GM12878 (cell line): ENCODE results near the gene NOP10. TPM values are rescaled to one million over a fixed set of nuclear protein-coding genes. Genes with fewer than 3 reads are reported as not detected.
"Not testable (repeated sequence)": the region's sequence is repeated elsewhere in the genome, so short reads cannot be mapped to it uniquely, and the experiment has no call there.

Experiments used
- ATAC-seq: fragments of 200-7000 bp; cut with Tn5 transposase; 3 replicates; pipeline ENCODE4 v1.9.1; 2020; ENCODE audit warnings: mild to moderate bottlenecking, moderate library complexity
- BruUV-seq: library from RNA; stranded (reverse); fragments of 400-500 nt; replicated peaks from 2 replicates; lab custom pipeline; 2021; lab: Mats Ljungman, UMichigan
- CTCF ChIA-PET: fragments of 300-600 bp; sonication (Branson Sonifier 250); formaldehyde crosslinking; extraction: SDS; loops from one replicate; lab custom pipeline; 2021; ENCODE audit warnings: inconsistent platforms; lab: Yijun Ruan, JAX
- POLR2A ChIA-PET: fragments of 350-600 bp; formaldehyde crosslinking; extraction: SDS; loops from one replicate; lab custom pipeline; 2021; ENCODE audit warnings: inconsistent platforms; lab: Charles Lee
- RAD21 ChIA-PET: fragments of 300-600 bp; sonication (Branson Sonifier 250); formaldehyde crosslinking; loops from one replicate; lab custom pipeline; 2023; ENCODE audit warnings: antibody characterized with exemption; ENCODE audit not compliant: unreplicated experiment; lab: Charles Lee
- SMC1A ChIA-PET: fragments of 300-600 bp; sonication (Branson Sonifier 250); formaldehyde crosslinking; loops from one replicate; lab custom pipeline; 2023; ENCODE audit not compliant: unreplicated experiment, uncharacterized antibody; lab: Charles Lee
- DNase-seq: peaks from one replicate; pipeline ENCODE4 v3.0.0-alpha.2; 2011; ENCODE audit warnings: low read depth, low spot score
- FAIRE-seq: peaks from 3 replicates; lab custom pipeline; 2011; peaks lifted over from hg19 to GRCh38; lab: Jason Lieb, UNC
- H2AFZ ChIP-seq: 2 replicates; pipeline ENCODE4 v1.6.0; 2011; ENCODE audit warnings: low read depth, low read length, control low read depth; ENCODE audit not compliant: control insufficient read depth
- H3K27ac ChIP-seq: 2 replicates; pipeline ENCODE4 v1.5.1; 2011; ENCODE audit warnings: control low read depth; ENCODE audit not compliant: control insufficient read depth, insufficient read depth
- H3K27me3 ChIP-seq, 2 experiments: replicated peaks in 1 of 2; 2 replicates each; pipeline versions ENCODE4 v1.6.0 to v1.6.1; 2011; ENCODE audit warnings: low read length in 1 of 2; ENCODE audit not compliant: control insufficient read depth in 2 of 2, insufficient read depth in 2 of 2
- H3K36me3 ChIP-seq, 2 experiments: 2 replicates each; pipeline ENCODE4 v1.5.1; 2011; ENCODE audit warnings: low read length in 1 of 2; ENCODE audit not compliant: control insufficient read depth in 2 of 2, insufficient read depth in 2 of 2
- H3K4me1 ChIP-seq: 2 replicates; pipeline ENCODE4 v1.6.1; 2011; ENCODE audit warnings: mild to moderate bottlenecking, low read length, moderate library complexity, mixed read lengths; ENCODE audit not compliant: control insufficient read depth, insufficient read depth
- H3K4me2 ChIP-seq: 2 replicates; pipeline ENCODE4 v1.6.0; 2011; ENCODE audit warnings: control low read depth; ENCODE audit not compliant: control insufficient read depth, insufficient read depth
- H3K4me3 ChIP-seq: fragments of 200-600 bp; sonication (generic); 2 replicates; pipeline ENCODE4 v1.5.1; 2016
- H3K79me2 ChIP-seq: 2 replicates; pipeline ENCODE4 v1.6.0; 2011; ENCODE audit warnings: low read length; ENCODE audit not compliant: control insufficient read depth, insufficient read depth
- H3K9ac ChIP-seq: 2 replicates; pipeline ENCODE4 v1.8.0; 2011; ENCODE audit warnings: low read length, control low read depth, mixed read lengths; ENCODE audit not compliant: control insufficient read depth, insufficient read depth
- H3K9me3 ChIP-seq: replicated peaks from 3 replicates; pipeline ENCODE4 v1.5.1; 2011; ENCODE audit warnings: mild to moderate bottlenecking, low read length; ENCODE audit not compliant: control insufficient read depth, insufficient read depth
- H4K20me1 ChIP-seq: 2 replicates; pipeline ENCODE4 v1.6.0; 2011; ENCODE audit not compliant: control insufficient read depth, insufficient read depth
- FOXK2 ChIP-seq: fragments of 450-650 bp; IDR thresholded peaks from 2 replicates; pipeline ENCODE4 v1.6.1; 2017; ENCODE audit warnings: mild to moderate bottlenecking, moderate library complexity
- GATAD2B ChIP-seq: fragments of 450-650 bp; conservative IDR thresholded peaks from 2 replicates; pipeline ENCODE4 v1.6.1; 2017; ENCODE audit warnings: low read depth, mild to moderate bottlenecking, moderate library complexity
- HCFC1 ChIP-seq: fragments of 150-350 bp; IDR thresholded peaks from 2 replicates; pipeline ENCODE4 v1.6.1; 2014; ENCODE audit warnings: low read length
- WGBS: methylation state at CpG from one replicate; pipeline ENCODE4 v1.1.6; 2016; ENCODE audit warnings: low lambda C conversion rate; ENCODE audit not compliant: insufficient replicate concordance, insufficient coverage; ENCODE audit errors: missing lambda C conversion rate; 5-methylcytosine and 5-hydroxymethylcytosine counted together
- in situ Hi-C: fragments of 300-500 bp; cut with MboI; formaldehyde crosslinking; loops from 9 replicates; pipeline ENCODE4 v1.14.3; 2018; ENCODE audit warnings: mixed read lengths
- intact Hi-C: fragments of 100-400 bp; cut with micrococcal nuclease; formaldehyde crosslinking; loops from one replicate; pipeline ENCODE4 v1.14.2; 2022; ENCODE audit not compliant: unreplicated experiment
- polyA plus RNA-seq, 11 experiments: library from polyadenylated mRNA; depleted of rRNA in 4 of 11; unstranded in 6 of 11; stranded (reverse) in 5 of 11; fragments of >200 nt; fragmentation: Nextera tagmentation in 4 of 11; fragmentation: Illumina TruSeq in 1 of 11; extraction: Ambion mirVana in 4 of 11; extraction: Trizol in 1 of 11; gene quantifications; 1 replicate in 1 of 11; 2 replicates in 10 of 11; pipeline versions ENCODE4 v1.2.1 to v1.2.3, GENCODE V29; 2011 to 2016; ENCODE audit warnings: inconsistent platforms in 2 of 11, missing spikeins in 2 of 11, low read depth in 1 of 11
- total RNA-seq, 4 experiments: library from RNA; depleted of rRNA in 3 of 4; stranded (reverse); fragments of >200 nt in 3 of 4; fragmentation: Illumina TruSeq in 1 of 4; extraction: Trizol in 1 of 4; gene quantifications; 2 replicates each; pipeline versions ENCODE4 v1.2.1 to v1.2.3, GENCODE V29; 2013 to 2021

Gene NOP10
- total and polyA plus RNA-seq, 10 of the 15 experiments (the other 5 are each of a cell fraction or from before 2014, with no cell fraction given): 225 to 1,778 (median 537) TPM

DNA sequence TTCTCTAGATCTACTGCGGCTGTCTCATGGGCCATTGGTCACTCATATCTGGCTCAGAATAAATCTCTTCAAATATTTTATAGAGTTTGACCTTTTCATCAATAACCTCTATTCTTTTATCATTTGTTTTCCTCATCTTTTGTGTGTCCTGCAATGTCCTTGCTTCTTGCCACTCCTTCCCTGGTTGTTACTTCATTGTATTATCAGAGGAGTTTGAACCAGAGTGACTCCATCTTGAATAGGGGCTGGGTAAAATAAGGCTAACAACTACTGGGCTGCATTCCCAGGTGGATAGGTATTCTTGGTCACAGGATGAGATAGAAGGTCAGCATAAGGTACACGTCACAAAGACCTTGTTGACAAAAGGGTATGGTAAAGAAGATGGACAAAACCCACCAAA is 33.9 kb upstream of the NOP10 start:
- no peak overlapping the region for H3K9ac ChIP-seq
- H3K4me2 ChIP-seq: no peak overlapping the region
- H3K27ac ChIP-seq: no peak overlapping the region
- ATAC-seq (no peak), FAIRE-seq (no peak), DNase-seq (no peak)
- intact Hi-C loops: loop anchor here (5.0 kb wide), 1 partner anchor 270 kb away; no protein-coding TSS in a partner anchor
- no peaks in the 10 kb centered on the region; a peak in 1 of 4 replicates for H3K36me3 ChIP-seq
- POLR2A ChIA-PET: no interaction called here
- no peaks in the 10 kb centered on the region for H3K79me2 ChIP-seq
- CTCF ChIA-PET: no interaction called here
- no peak overlapping the region for H3K4me3 ChIP-seq
- RAD21 ChIA-PET: no interaction called here
- 94% methylated on average over 2 of the region's 2 CpGs for WGBS
- SMC1A ChIA-PET: no interaction called here
- in situ Hi-C loops: no loop called here
- H3K9me3 ChIP-seq: no peaks in the 10 kb centered on the region
- BruUV-seq: no TSS peak
- no peak overlapping the region for H2AFZ ChIP-seq
- H3K27me3 ChIP-seq: no peaks in the 10 kb centered on the region
- H4K20me1 ChIP-seq: no peaks in the 10 kb centered on the region
- no peak for TF ChIP-seq FOXK2
- TF ChIP-seq HCFC1: no peak
- no peak for TF ChIP-seq GATAD2B
- no peaks in the 10 kb centered on the region for H3K4me1 ChIP-seq

DNA sequence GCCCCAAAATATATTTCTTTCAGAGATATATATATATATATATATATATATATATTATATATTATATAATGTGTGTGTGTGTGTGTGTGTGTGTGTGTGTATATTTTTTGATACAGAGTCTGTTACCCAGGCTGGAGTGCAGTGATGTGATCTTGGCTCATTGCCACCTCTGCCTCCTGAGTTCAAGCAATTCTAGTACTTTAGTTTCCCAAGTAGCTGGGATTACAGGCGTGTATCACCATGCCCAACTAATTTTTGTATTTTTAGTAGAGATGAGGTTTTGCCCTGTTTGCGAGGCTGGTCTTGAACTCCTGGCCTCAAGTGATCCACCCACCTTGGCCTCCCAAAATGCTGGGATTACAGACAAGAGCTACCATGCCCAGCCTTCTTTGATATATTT is 32.6 kb upstream of the NOP10 start:
- H4K20me1 ChIP-seq, in situ Hi-C loops, H3K4me1 ChIP-seq, CTCF ChIA-PET, H3K79me2 ChIP-seq, H3K27me3 ChIP-seq, SMC1A ChIA-PET, H3K36me3 ChIP-seq, POLR2A ChIA-PET, H3K4me3 ChIP-seq, H2AFZ ChIP-seq, BruUV-seq, ATAC-seq, H3K27ac ChIP-seq, FAIRE-seq, H3K9me3 ChIP-seq, H3K4me2 ChIP-seq, H3K9ac ChIP-seq, DNase-seq, RAD21 ChIA-PET: not testable (repeated sequence)
- WGBS: 95% methylated on average over 2 of the region's 2 CpGs
- intact Hi-C loops: loop anchor here (5.0 kb wide), 1 partner anchor 268 kb away; no protein-coding TSS in a partner anchor
